ENCODE data around the gene MAPT.

Gene MAPT

DNA sequence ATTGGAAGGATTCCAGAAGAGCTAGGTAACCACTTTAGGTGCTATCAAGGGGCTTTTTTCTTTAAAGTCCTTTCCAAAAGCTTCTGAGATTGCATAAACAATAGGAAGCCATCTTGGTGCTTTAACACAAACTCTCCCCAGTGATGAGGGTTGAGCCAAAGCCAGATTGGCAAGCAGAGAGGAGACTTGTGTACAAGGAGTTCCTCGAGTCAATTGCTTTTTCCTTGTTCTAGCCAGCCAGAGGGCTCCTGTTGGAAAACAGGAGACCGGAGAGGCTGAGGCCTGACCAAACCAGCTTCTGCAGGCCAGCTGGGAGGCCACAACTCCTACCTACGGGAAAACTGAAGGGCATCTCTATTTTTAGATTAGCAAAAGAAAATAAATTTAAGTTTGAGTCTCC lies 46.5 kb downstream of the MAPT start:
- no peaks in the 10 kb centered on the region; the same call in 1 of the 2 replicates for H4K20me1 ChIP-seq (ENCODE audit: control insufficient read depth, insufficient read depth, low read depth, low read length)
- peaks cover 16% of the 10 kb centered on the region for H3K27me3 ChIP-seq (ENCODE audit: control insufficient read depth, low read length)
- TF ChIP-seq, protein P1, sequence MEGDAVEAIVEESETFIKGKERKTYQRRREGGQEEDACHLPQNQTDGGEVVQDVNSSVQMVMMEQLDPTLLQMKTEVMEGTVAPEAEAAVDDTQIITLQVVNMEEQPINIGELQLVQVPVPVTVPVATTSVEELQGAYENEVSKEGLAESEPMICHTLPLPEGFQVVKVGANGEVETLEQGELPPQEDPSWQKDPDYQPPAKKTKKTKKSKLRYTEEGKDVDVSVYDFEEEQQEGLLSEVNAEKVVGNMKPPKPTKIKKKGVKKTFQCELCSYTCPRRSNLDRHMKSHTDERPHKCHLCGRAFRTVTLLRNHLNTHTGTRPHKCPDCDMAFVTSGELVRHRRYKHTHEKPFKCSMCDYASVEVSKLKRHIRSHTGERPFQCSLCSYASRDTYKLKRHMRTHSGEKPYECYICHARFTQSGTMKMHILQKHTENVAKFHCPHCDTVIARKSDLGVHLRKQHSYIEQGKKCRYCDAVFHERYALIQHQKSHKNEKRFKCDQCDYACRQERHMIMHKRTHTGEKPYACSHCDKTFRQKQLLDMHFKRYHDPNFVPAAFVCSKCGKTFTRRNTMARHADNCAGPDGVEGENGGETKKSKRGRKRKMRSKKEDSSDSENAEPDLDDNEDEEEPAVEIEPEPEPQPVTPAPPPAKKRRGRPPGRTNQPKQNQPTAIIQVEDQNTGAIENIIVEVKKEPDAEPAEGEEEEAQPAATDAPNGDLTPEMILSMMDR (IDR thresholded peaks at IDR 0.05; ENCODE audit: low read depth, low read length, poor library complexity, severe bottlenecking) = no peak
- no peak for TF ChIP-seq EZH2phosphoT487 (IDR thresholded peaks at IDR 0.05; ENCODE audit: borderline replicate concordance, low read length)
- no peaks in the 10 kb centered on the region for H3K36me3 ChIP-seq (ENCODE audit: control insufficient read depth, low read length)
- H3K4me1 ChIP-seq (ENCODE audit: control insufficient read depth, low read length) = no peaks in the 10 kb centered on the region
- H3F3A ChIP-seq (ENCODE audit: control insufficient read depth, insufficient read depth) = no peaks in the 10 kb centered on the region
- H3K4me2 ChIP-seq (ENCODE audit: low read length) = no peak overlapping the region
- H3K9me3 ChIP-seq (ENCODE audit: control insufficient read depth, insufficient read depth, low read length) = no peaks in the 10 kb centered on the region
- H3K27ac ChIP-seq (ENCODE audit: low read depth, low read length) = no peak overlapping the region
- no peak overlapping the region for H3K4me3 ChIP-seq (ENCODE audit: low read length)
- no peaks in the 10 kb centered on the region for H3K9me2 ChIP-seq (replicated peaks; ENCODE audit: control insufficient read depth, low read length)
- H3K79me2 ChIP-seq (ENCODE audit: control insufficient read depth, low read length) = no peaks in the 10 kb centered on the region

DNA sequence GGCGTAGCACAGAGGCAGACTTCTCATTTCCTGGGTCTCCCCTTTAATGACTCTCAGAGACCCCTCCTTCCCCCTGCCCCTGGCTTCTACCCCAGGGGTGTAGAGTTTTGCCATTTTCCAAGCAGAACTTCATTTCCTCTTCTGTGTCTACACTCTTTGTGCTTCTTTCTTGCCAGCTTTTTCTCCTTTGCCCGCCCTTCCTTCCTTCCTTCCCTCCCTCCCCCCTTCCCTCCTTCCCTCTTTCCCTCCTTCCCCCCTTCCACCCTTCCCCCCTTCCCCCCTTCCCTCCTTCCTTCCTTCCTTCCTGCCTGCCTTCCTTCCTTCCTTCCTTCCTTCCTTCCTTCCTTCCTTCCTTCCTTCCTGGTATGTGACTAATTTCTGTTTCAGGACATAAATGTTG lies 47.0 kb downstream of the MAPT start:
- H3K27ac ChIP-seq (ENCODE audit: low read depth, low read length) = no peak overlapping the region
- no peaks in the 10 kb centered on the region for H3K4me1 ChIP-seq (ENCODE audit: control insufficient read depth, low read length)
- H3K27me3 ChIP-seq (ENCODE audit: control insufficient read depth, low read length) = peaks cover 16% of the 10 kb centered on the region
- no peak overlapping the region for H3K4me3 ChIP-seq (ENCODE audit: low read length)
- no peaks in the 10 kb centered on the region for H3F3A ChIP-seq (ENCODE audit: control insufficient read depth, insufficient read depth)
- no peak overlapping the region for H3K4me2 ChIP-seq (ENCODE audit: low read length)
- no peaks in the 10 kb centered on the region for H3K9me3 ChIP-seq (ENCODE audit: control insufficient read depth, insufficient read depth, low read length)
- H3K36me3 ChIP-seq (ENCODE audit: control insufficient read depth, low read length) = no peaks in the 10 kb centered on the region
- TF ChIP-seq, protein P1 (IDR thresholded peaks at IDR 0.05; ENCODE audit: low read depth, low read length, poor library complexity, severe bottlenecking) = no peak
- no peak for TF ChIP-seq EZH2phosphoT487 (IDR thresholded peaks at IDR 0.05; ENCODE audit: borderline replicate concordance, low read length)
- no peaks in the 10 kb centered on the region for H3K79me2 ChIP-seq (ENCODE audit: control insufficient read depth, low read length)
- no peaks in the 10 kb centered on the region for H3K9me2 ChIP-seq (replicated peaks; ENCODE audit: control insufficient read depth, low read length)
- H4K20me1 ChIP-seq (ENCODE audit: control insufficient read depth, insufficient read depth, low read depth, low read length) = no peaks in the 10 kb centered on the region; the same call in 1 of the 2 replicates

DNA sequence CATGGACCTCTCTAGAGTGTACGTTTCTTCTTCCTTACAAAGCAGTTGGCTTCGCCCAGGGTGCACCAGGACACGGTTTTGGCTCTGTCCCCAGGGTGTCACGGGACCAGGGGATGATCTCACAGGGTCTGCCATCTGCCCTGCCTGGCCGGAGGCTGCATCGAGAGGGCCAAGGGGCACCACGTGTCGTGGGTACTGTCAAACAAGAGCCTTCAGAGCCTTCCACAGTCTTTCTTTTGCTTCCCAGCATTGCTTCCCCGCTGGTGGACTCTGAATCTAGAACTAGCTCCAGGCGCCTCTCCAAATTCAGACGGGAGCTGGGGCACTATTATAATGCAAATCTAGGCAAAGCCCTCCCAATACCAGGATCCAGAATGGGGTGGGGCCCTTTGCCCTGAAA lies 47.9 kb downstream of the MAPT start:
- TF ChIP-seq, protein P1 (IDR thresholded peaks at IDR 0.05; ENCODE audit: low read depth, low read length, poor library complexity, severe bottlenecking) = no peak
- no peak for TF ChIP-seq EZH2phosphoT487 (IDR thresholded peaks at IDR 0.05; ENCODE audit: borderline replicate concordance, low read length)
- H3K27me3 ChIP-seq (ENCODE audit: control insufficient read depth, low read length) = peaks cover 16% of the 10 kb centered on the region
- no peaks in the 10 kb centered on the region for H3K9me3 ChIP-seq (ENCODE audit: control insufficient read depth, insufficient read depth, low read length)
- no peak overlapping the region for H3K4me3 ChIP-seq (ENCODE audit: low read length)
- no peaks in the 10 kb centered on the region for H3K36me3 ChIP-seq (ENCODE audit: control insufficient read depth, low read length)
- no peaks in the 10 kb centered on the region; the same call in 1 of the 2 replicates for H4K20me1 ChIP-seq (ENCODE audit: control insufficient read depth, insufficient read depth, low read depth, low read length)
- H3K4me1 ChIP-seq (ENCODE audit: control insufficient read depth, low read length) = no peaks in the 10 kb centered on the region
- H3K4me2 ChIP-seq (ENCODE audit: low read length) = no peak overlapping the region
- no peaks in the 10 kb centered on the region for H3F3A ChIP-seq (ENCODE audit: control insufficient read depth, insufficient read depth)
- no peak overlapping the region for H3K27ac ChIP-seq (ENCODE audit: low read depth, low read length)
- H3K79me2 ChIP-seq (ENCODE audit: control insufficient read depth, low read length) = no peaks in the 10 kb centered on the region
- H3K9me2 ChIP-seq (replicated peaks; ENCODE audit: control insufficient read depth, low read length) = no peaks in the 10 kb centered on the region
